Thoracic aorta (tissue), 2 donors: Measurements from ENCODE around the gene CTNNBL1. TPM values are rescaled to one million over a fixed set of nuclear protein-coding genes. Genes with fewer than 3 reads are reported as not detected.

Experiments used
- ATAC-seq: fragments of 150-250 bp; one replicate; pipeline ENCODE4 v1.8.0; 2017; ENCODE audit warnings: low read depth; ENCODE audit not compliant: insufficient number of reproducible peaks, low FRiP score
- DNase-seq: peaks from one replicate; pipeline ENCODE4 v3.0.0-alpha.2; 2020; ENCODE audit warnings: low spot score
- H3K27ac ChIP-seq, 2 donors: fragments of 200-600 bp; sonication (generic); 1 replicate in 1 of 2; 2 replicates in 1 of 2; pipeline ENCODE4 v1.5.1; 2016; ENCODE audit warnings: mild to moderate bottlenecking in 2 of 2, moderate library complexity in 2 of 2
- H3K27me3 ChIP-seq: fragments of 200-600 bp; sonication (generic); replicated peaks from 2 replicates; pipeline ENCODE4 v1.6.0; 2016; ENCODE audit warnings: mild to moderate bottlenecking; ENCODE audit not compliant: insufficient read depth
- H3K36me3 ChIP-seq: fragments of 200-600 bp; sonication (generic); one replicate; pipeline ENCODE4 v1.5.1; 2016
- H3K4me1 ChIP-seq, 2 donors: fragments of 200-600 bp; sonication (generic); 1 replicate in 1 of 2; 2 replicates in 1 of 2; pipeline versions ENCODE4 v1.5.1 to v1.6.0; 2016; ENCODE audit warnings: low read depth in 2 of 2, mild to moderate bottlenecking in 1 of 2; ENCODE audit not compliant: control insufficient read depth in 1 of 2
- H3K4me3 ChIP-seq: fragments of 200-600 bp; sonication (generic); 2 replicates; pipeline ENCODE4 v1.5.1; 2016; ENCODE audit warnings: mild to moderate bottlenecking
- H3K9me3 ChIP-seq: fragments of 200-600 bp; sonication (generic); 2 replicates; pipeline ENCODE4 v1.5.1; 2016
- total RNA-seq, 2 donors: library from RNA; depleted of rRNA; stranded (reverse); fragments of >200 nt; gene quantifications; one replicate each; pipeline versions ENCODE4 v1.1.0 to v1.2.3, GENCODE V29; 2016
- TF ChIP-seq, protein P1 (sequence below): fragments of 200-600 bp; sonication (generic); IDR thresholded peaks from one replicate; pipeline ENCODE4 v1.5.1; 2019; ENCODE audit warnings: antibody characterized with exemption

Gene CTNNBL1
- total RNA-seq, 2 donors from 2014 or later, result 22.6 to 34.3 TPM

DNA sequence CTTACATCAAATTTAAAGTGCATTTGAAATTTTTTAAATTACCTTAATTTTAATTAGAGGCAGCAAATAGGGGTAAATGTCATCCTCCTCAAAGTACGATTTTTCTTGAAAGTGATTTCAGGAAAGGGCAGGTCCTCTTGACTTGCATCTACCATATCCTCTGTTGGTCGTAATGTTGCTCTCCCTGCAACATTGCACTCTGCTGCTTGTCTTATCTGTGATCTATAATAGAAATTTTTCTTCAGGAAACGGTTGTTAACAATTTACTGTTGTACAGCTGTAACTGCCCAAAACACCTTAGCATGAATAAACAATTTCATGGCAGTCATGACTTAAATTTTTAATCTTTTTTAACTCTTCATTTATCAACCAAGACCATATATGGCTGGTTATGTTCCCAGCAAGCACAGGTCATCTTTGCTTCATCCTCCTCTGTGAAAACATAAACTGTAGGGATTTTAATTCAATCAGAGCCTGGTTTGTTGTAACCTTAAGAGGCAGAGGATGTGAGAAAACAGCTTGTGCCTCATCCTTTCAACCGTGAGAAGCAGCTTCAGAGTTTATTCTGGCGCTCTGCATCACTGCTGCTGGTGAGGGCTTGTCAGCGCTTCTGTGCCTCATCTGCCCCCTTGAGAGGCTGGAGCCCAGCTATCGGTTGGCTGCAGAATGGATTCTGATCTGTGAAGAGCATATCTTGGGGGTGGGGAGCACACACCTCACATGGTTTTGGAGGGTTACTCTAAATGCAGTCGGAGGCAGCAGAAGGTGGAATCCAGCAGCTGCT is 56.0 kb downstream of the CTNNBL1 start:
- no peak for ATAC-seq
- no peak for DNase-seq
- Histone ChIP-seq H3K9me3 (no peaks in the 10 kb centered on the region), H3K4me1 (no peaks in the 10 kb centered on the region), H3K27ac (no peak overlapping the region), H3K36me3 (peaks cover 7% of the 10 kb centered on the region), H3K27me3 (no peaks in the 10 kb centered on the region), H3K4me3 (no peak overlapping the region)
- TF ChIP-seq, protein P1, sequence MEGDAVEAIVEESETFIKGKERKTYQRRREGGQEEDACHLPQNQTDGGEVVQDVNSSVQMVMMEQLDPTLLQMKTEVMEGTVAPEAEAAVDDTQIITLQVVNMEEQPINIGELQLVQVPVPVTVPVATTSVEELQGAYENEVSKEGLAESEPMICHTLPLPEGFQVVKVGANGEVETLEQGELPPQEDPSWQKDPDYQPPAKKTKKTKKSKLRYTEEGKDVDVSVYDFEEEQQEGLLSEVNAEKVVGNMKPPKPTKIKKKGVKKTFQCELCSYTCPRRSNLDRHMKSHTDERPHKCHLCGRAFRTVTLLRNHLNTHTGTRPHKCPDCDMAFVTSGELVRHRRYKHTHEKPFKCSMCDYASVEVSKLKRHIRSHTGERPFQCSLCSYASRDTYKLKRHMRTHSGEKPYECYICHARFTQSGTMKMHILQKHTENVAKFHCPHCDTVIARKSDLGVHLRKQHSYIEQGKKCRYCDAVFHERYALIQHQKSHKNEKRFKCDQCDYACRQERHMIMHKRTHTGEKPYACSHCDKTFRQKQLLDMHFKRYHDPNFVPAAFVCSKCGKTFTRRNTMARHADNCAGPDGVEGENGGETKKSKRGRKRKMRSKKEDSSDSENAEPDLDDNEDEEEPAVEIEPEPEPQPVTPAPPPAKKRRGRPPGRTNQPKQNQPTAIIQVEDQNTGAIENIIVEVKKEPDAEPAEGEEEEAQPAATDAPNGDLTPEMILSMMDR, result no peak

DNA sequence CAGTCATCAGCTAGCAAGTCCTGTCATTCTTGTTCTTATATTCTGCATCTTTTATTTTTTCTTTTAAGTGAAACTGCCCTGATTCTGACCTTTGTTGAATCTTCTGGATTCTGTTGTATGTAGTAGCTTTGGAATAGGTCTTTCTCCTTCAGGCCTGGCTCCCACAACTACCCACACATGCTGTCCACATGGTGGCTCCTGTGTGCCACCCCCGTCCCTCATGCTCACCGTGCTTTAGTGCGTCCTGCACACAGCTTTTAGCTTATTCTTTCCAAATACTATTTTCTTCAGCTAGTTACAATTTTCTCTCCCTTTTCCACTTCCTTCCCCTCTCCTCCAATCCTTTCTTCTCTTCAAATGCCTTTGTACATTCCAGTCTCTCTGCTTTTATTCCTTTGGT is 61.8 kb downstream of the CTNNBL1 start:
- Histone ChIP-seq H3K36me3 (peaks cover 10% of the 10 kb centered on the region), H3K27ac (no peak overlapping the region), H3K9me3 (no peaks in the 10 kb centered on the region), H3K4me3 (no peak overlapping the region), H3K4me1 (no peaks in the 10 kb centered on the region), H3K27me3 (no peaks in the 10 kb centered on the region)
- DNase-seq (no peak), ATAC-seq (no peak)
- TF ChIP-seq, protein P1, result no peak

DNA sequence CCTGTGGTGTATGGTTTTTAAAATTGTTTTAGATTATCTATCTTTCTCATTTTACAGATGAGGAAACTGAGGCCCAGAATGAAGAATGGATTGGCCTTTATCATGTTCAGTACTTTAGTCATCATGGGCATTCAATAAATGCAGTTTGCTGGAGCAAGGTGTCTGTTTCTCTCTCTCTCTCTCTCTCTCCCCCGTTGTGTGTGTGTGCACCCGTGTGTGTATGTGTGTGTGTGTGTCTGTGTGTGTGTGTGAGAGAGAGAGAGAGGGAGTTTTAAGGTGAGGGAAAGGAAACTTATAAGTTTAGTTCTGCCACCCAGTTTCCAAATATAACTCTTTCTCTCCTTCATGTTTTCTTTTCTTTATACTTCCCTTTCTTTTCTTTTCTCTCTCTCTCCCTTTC is 62.4 kb downstream of the CTNNBL1 start:
- Histone ChIP-seq H3K4me3 (no peak overlapping the region), H3K36me3 (peaks cover 10% of the 10 kb centered on the region)
- TF ChIP-seq, protein P1, result no peak

DNA sequence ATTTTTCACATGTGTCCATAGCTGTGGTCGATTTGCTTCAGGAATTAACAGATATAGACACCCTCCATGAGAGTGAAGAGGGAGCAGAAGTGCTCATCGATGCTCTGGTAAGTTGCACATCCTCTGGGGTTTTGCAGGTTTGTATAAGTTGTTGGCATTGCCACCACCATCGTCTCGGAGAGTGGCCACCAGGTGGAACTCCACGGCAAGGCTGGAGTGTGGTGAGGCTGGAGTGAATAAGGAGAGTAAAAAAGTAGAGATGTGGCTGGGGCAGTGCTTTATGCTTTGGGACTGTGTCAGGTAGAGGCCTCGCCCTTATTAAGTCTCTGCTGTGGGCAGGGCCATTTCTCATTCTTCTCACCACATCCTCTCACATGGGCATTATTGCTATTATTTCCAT is 63.7 kb downstream of the CTNNBL1 start:
- H3K27ac ChIP-seq, result no peak overlapping the region
- DNase-seq (no peak), ATAC-seq (no peak)
- H3K27me3 ChIP-seq, result no peaks in the 10 kb centered on the region
- TF ChIP-seq, protein P1, result no peak
- no peak overlapping the region for H3K4me3 ChIP-seq
- peaks cover 0 to 8% of the 10 kb centered on the region in 2 donors for H3K4me1 ChIP-seq
- no peaks in the 10 kb centered on the region for H3K9me3 ChIP-seq
- H3K36me3 ChIP-seq, result peaks cover 10% of the 10 kb centered on the region

More for the DNA sequence above, 62.4 kb downstream of the CTNNBL1 start:
- H3K27me3 ChIP-seq, result no peaks in the 10 kb centered on the region
- no peak overlapping the region for H3K27ac ChIP-seq
- ATAC-seq (no peak), DNase-seq (no peak)
- no peaks in the 10 kb centered on the region for H3K4me1 ChIP-seq
- no peaks in the 10 kb centered on the region for H3K9me3 ChIP-seq

DNA sequence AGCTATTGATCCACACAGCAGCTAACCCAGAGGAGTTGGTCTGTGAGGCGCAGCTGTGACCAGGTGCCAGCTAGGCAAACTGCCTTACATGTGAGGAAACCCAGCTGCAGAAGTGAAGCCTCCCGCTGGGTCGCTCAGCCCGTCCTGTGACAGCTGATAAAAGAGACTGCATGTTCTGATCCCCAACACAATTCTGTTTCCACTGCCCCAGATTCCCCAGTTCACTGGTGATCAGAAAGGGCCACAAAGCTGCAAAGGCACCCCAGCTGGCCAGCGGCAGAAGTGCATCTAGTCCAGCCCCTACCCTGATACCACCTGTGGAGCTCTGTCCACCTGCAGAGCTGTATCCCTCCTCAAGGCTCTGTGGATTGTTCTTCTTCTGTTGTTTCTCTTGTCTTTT is 64.5 kb downstream of the CTNNBL1 start:
- Histone ChIP-seq H3K9me3 (no peaks in the 10 kb centered on the region), H3K36me3 (peaks cover 10% of the 10 kb centered on the region), H3K4me3 (no peak overlapping the region), H3K4me1 (peaks cover 0 to 16% of the 10 kb centered on the region in 2 donors), H3K27me3 (no peaks in the 10 kb centered on the region), H3K27ac (no peak overlapping the region)
- no peak for DNase-seq
- ATAC-seq, result no peak
- TF ChIP-seq, protein P1, result no peak
